ENCODE data around the gene ZNF385C. TPM values are rescaled to one million over a fixed set of nuclear protein-coding genes. Genes with fewer than 3 reads are reported as not detected.

ZNF385C gene
- total and polyA plus RNA-seq, 2 of the 13 experiments (the other 11 are each of a cell fraction or from before 2014, with no cell fraction given), result 2.3 to 6.1 TPM

DNA sequence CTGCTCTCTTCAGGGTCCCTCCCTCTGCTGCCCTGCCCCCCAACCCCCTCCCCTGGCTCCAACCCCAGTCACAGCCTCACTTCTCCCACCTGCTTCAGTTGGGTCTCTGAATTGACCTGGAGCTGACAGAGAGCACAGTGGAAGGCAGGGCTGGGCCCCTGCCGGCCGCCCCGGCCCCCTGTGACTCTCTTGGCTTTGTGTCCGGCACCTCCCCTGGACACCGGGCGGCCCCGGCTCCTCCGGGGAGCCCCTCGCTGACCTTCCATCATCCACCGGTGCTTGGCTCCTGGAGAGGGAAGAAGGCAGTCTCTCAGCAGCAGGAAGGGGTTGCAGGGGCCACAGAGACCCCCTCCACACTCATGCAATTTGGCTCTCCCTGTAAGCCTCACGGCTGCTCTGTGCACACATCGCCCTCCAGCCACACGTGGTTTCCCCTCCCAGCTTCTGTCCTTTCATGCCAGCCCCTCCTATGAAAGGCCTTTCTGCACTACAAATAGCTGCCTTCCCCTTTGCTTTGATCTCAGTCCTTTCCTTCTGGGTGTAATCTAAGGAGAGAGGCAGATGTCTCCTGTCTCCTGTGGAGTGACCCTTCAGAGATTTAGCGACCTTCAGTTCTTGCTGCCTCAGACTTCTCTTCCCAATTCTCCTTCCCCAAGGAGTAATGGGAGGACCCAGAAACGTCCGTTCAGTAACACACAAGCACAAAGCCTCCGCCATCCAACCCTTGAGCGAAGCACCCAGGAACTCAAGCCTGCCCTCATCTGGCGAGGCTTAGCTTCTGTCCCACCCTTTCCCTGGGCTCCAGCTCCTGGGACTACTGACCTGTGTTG is 70.1 kb downstream of the ZNF385C start (continued):
- TF ChIP-seq ZNF816 (CRISPR knock-in tag; IDR thresholded peaks at IDR 0.05; ENCODE audit: borderline replicate concordance) (no peak), KDM4B (CRISPR knock-in tag; IDR thresholded peaks at IDR 0.05) (peak; percentile 83; the same call in 1 of the 2 replicates), TOE1 (CRISPR knock-in tag; IDR thresholded peaks at IDR 0.05) (no peak), HNF4G (IDR thresholded peaks at IDR 0.05; ENCODE audit: borderline replicate concordance, low read depth, low read length) (no peak), HNF4G (CRISPR knock-in tag; IDR thresholded peaks at IDR 0.05; ENCODE audit: borderline replicate concordance, low read depth) (no peak), ZNF335 (CRISPR knock-in tag; IDR thresholded peaks at IDR 0.05) (peak; percentile 48; the same call in 1 of the 2 replicates), KLF16 (CRISPR knock-in tag; IDR thresholded peaks at IDR 0.05) (peak in 1 of 2 experiments; percentile 80; a peak in 2 of 4 replicates), NCOR1 (IDR thresholded peaks at IDR 0.05; ENCODE audit: borderline replicate concordance, low read length) (no peak), ZFX (CRISPR knock-in tag; IDR thresholded peaks at IDR 0.05; ENCODE audit: low read depth) (peak; percentile 57; the same call in 1 of the 2 replicates), ZNF776 (CRISPR knock-in tag; IDR thresholded peaks at IDR 0.05) (no peak), FOXJ3 (CRISPR knock-in tag; IDR thresholded peaks at IDR 0.05; ENCODE audit: borderline replicate concordance) (no peak), EP300 (IDR thresholded peaks at IDR 0.05; ENCODE audit: low read depth in 2 of 2, low read length in 2 of 2) (no peak), EP300 (CRISPR knock-in tag; IDR thresholded peaks at IDR 0.05; ENCODE audit: borderline replicate concordance) (0 out of 2 replicates have a peak, but pooled peaks have one; percentile 10), HDAC1 (CRISPR knock-in tag; IDR thresholded peaks at IDR 0.05) (no peak), MIER3 (CRISPR knock-in tag; IDR thresholded peaks at IDR 0.05; ENCODE audit: borderline replicate concordance) (peak; percentile 60; the same call in 1 of the 2 replicates), NFE2L1 (CRISPR knock-in tag; IDR thresholded peaks at IDR 0.05; ENCODE audit: borderline replicate concordance) (no peak), STAT5B (CRISPR knock-in tag; IDR thresholded peaks at IDR 0.05) (no peak), ETV5 (CRISPR knock-in tag; IDR thresholded peaks at IDR 0.05; ENCODE audit: borderline replicate concordance) (peak; percentile 37; the same call in 1 of the 2 replicates), ZNF264 (CRISPR knock-in tag; IDR thresholded peaks at IDR 0.05) (no peak), ATF1 (CRISPR knock-in tag; IDR thresholded peaks at IDR 0.05) (no peak)
- TF ChIP-seq, protein P1, sequence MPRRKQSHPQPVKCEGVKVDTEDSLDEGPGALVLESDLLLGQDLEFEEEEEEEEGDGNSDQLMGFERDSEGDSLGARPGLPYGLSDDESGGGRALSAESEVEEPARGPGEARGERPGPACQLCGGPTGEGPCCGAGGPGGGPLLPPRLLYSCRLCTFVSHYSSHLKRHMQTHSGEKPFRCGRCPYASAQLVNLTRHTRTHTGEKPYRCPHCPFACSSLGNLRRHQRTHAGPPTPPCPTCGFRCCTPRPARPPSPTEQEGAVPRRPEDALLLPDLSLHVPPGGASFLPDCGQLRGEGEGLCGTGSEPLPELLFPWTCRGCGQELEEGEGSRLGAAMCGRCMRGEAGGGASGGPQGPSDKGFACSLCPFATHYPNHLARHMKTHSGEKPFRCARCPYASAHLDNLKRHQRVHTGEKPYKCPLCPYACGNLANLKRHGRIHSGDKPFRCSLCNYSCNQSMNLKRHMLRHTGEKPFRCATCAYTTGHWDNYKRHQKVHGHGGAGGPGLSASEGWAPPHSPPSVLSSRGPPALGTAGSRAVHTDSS (CRISPR knock-in tag; conservative IDR thresholded peaks at IDR 0.05), result no peak
- TF ChIP-seq, protein P2, sequence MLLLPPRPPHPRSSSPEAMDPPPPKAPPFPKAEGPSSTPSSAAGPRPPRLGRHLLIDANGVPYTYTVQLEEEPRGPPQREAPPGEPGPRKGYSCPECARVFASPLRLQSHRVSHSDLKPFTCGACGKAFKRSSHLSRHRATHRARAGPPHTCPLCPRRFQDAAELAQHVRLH (CRISPR knock-in tag; IDR thresholded peaks at IDR 0.05; ENCODE audit: borderline replicate concordance, low read depth), result peak; percentile 82; the same call in 1 of the 2 replicates
- TF ChIP-seq, protein P3, sequence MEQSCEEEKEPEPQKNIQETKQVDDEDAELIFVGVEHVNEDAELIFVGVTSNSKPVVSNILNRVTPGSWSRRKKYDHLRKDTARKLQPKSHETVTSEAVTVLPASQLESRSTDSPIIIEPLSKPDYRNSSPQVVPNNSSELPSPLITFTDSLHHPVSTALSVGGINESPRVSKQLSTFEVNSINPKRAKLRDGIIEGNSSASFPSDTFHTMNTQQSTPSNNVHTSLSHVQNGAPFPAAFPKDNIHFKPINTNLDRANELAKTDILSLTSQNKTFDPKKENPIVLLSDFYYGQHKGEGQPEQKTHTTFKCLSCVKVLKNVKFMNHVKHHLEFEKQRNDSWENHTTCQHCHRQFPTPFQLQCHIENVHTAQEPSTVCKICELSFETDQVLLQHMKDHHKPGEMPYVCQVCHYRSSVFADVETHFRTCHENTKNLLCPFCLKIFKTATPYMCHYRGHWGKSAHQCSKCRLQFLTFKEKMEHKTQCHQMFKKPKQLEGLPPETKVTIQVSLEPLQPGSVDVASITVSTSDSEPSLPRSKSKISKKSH (CRISPR knock-in tag; IDR thresholded peaks at IDR 0.05; ENCODE audit: borderline replicate concordance), result peak; percentile 39; the same call in 1 of the 2 replicates
- TF ChIP-seq, protein P4, sequence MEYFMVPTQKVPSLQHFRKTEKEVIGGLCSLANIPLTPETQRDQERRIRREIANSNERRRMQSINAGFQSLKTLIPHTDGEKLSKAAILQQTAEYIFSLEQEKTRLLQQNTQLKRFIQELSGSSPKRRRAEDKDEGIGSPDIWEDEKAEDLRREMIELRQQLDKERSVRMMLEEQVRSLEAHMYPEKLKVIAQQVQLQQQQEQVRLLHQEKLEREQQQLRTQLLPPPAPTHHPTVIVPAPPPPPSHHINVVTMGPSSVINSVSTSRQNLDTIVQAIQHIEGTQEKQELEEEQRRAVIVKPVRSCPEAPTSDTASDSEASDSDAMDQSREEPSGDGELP (IDR thresholded peaks at IDR 0.05; ENCODE audit: borderline replicate concordance, low read depth), result no peak
